ENCODE results near the gene CENPV.

DNA sequence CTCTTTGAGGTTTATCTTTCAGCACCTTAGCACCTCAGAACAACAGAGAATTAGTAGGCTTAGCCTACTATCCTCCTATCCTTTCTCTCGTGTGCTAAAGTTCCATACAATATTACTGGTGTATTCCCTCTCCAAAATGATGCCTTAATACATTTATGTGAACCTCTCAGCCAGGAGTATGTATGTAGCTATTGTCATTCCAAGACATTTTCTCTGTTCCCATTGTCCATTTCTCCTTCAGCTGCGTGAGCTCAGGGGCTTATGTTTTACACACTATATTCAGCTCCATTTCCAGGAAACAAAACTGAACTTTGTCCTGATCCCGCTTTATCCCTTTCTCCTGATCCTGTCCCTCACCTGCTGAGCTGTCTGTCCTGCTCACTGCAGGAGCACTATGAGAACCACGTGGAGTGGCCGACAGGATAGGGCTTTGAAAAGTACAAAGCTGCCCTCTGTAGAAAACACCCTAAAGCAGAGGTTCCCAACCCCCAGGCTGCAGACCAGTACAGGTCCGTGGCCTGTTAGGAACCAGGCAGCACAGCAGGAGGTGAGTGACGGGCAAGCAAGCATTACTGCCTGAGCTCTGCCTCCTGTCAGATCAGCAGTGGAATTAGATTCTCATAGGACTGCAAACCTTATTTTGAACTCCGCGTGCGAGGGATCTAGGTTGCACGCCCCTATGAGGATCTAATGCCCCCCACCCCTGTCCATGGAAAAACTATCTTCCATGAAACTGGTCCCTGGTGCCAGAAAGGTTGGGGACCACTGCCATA is 55.7 kb downstream of the CENPV start:
- no peak for TF ChIP-seq POLR2A (IDR thresholded peaks at IDR 0.05)
- TF ChIP-seq, protein P1, sequence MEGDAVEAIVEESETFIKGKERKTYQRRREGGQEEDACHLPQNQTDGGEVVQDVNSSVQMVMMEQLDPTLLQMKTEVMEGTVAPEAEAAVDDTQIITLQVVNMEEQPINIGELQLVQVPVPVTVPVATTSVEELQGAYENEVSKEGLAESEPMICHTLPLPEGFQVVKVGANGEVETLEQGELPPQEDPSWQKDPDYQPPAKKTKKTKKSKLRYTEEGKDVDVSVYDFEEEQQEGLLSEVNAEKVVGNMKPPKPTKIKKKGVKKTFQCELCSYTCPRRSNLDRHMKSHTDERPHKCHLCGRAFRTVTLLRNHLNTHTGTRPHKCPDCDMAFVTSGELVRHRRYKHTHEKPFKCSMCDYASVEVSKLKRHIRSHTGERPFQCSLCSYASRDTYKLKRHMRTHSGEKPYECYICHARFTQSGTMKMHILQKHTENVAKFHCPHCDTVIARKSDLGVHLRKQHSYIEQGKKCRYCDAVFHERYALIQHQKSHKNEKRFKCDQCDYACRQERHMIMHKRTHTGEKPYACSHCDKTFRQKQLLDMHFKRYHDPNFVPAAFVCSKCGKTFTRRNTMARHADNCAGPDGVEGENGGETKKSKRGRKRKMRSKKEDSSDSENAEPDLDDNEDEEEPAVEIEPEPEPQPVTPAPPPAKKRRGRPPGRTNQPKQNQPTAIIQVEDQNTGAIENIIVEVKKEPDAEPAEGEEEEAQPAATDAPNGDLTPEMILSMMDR (IDR thresholded peaks at IDR 0.05) = no peak
